IPS DF 19.7 (cell line): Measurements from ENCODE around the gene ABCB11.
A peak's percentile ranks its signal among the peaks of the same experiment; 100 is the strongest.

Source experiments
- DNase-seq: peaks from one replicate; pipeline ENCODE4 v3.0.0-alpha.2; 2013; ENCODE audit warnings: low read depth, low spot score

Gene ABCB11

GRCh38 chr2:168974428-168974827 is 56.7 kb downstream of the ABCB11 start:
- DNase-seq: no peak

- no peak for DNase-seq
These were observed 59.9 kb downstream of the ABCB11 start for GRCh38 chr2:168971261-168971660.

- DNase-seq: no peak
These were observed 60.4 kb downstream of the ABCB11 start for GRCh38 chr2:168970711-168971233.

- DNase-seq: no peak
These were observed 61.3 kb downstream of the ABCB11 start for GRCh38 chr2:168969865-168970264.

- no peak for DNase-seq
These were observed 62.8 kb downstream of the ABCB11 start for GRCh38 chr2:168968342-168968741.

GRCh38 chr2:168964251-168964807 is 66.8 kb downstream of the ABCB11 start:
- DNase-seq: no peak

- DNase-seq: no peak
These were observed 68.5 kb downstream of the ABCB11 start for GRCh38 chr2:168962636-168963035.

- DNase-seq: peak; percentile 63
These were observed 69.5 kb downstream of the ABCB11 start for GRCh38 chr2:168961450-168962229.

GRCh38 chr2:168956392-168956791 is 74.7 kb downstream of the ABCB11 start:
- no peak for DNase-seq

- no peak for DNase-seq
These were observed 75.8 kb downstream of the ABCB11 start for GRCh38 chr2:168955321-168955720.

- DNase-seq: no peak
These were observed 76.9 kb downstream of the ABCB11 start for GRCh38 chr2:168954256-168954655.

- no peak for DNase-seq
These were observed 78.7 kb downstream of the ABCB11 start for GRCh38 chr2:168952424-168952823.

- DNase-seq: no peak
These were observed 79.3 kb downstream of the ABCB11 start for GRCh38 chr2:168951871-168952270.

GRCh38 chr2:168949324-168949723 is 81.8 kb downstream of the ABCB11 start:
- no peak for DNase-seq

GRCh38 chr2:168948621-168949212 is 82.4 kb downstream of the ABCB11 start:
- no peak for DNase-seq

GRCh38 chr2:168945508-168945907 is 85.6 kb downstream of the ABCB11 start:
- DNase-seq: no peak

GRCh38 chr2:168944065-168944464 is 87.1 kb downstream of the ABCB11 start:
- no peak for DNase-seq

GRCh38 chr2:168941297-168941696 is 89.8 kb downstream of the ABCB11 start:
- DNase-seq: no peak

- DNase-seq: no peak
These were observed 91.2 kb downstream of the ABCB11 start for GRCh38 chr2:168939918-168940317.

GRCh38 chr2:168939061-168939460 is 92.1 kb downstream of the ABCB11 start:
- no peak for DNase-seq

- no peak for DNase-seq
These were observed 95.1 kb downstream of the ABCB11 start for GRCh38 chr2:168935810-168936581.

- DNase-seq: no peak
These were observed 96.3 kb downstream of the ABCB11 start for GRCh38 chr2:168934826-168935225.
